ENCODE data around the gene SPG7.

- TF ChIP-seq SP1 (IDR thresholded peaks at IDR 0.05) (no peak), FOXK2 (IDR thresholded peaks at IDR 0.05) (no peak), FOXA1 (IDR thresholded peaks at IDR 0.05) (no peak), NFRKB (IDR thresholded peaks at IDR 0.05) (no peak), SUZ12 (IDR thresholded peaks at IDR 0.05) (no peak), ZNF384 (IDR thresholded peaks at IDR 0.05) (no peak)
Measured at GRCh38 chr16:89579351-89579750, 71.1 kb downstream of the SPG7 start.
